GM23248 (cell line): ENCODE measurements around the gene COX19. TPM values are rescaled to one million over a fixed set of nuclear protein-coding genes. Genes with fewer than 3 reads are reported as not detected.

ENCODE experiments used
- DNase-seq: peaks from one replicate; pipeline ENCODE4 v3.0.0-alpha.2; 2015
- H2AFZ ChIP-seq: fragments of 200-600 bp; sonication (generic); 2 replicates; pipeline ENCODE4 v1.6.1; 2016; ENCODE audit warnings: antibody characterized with exemption
- H3F3A ChIP-seq: fragments of 200-600 bp; sonication (generic); 2 replicates; pipeline ENCODE4 v1.6.1; 2016; ENCODE audit warnings: mild to moderate bottlenecking, antibody characterized with exemption, mixed run types; ENCODE audit not compliant: insufficient read depth
- H3K27ac ChIP-seq: fragments of 200-600 bp; sonication (generic); 2 replicates; pipeline ENCODE4 v1.5.1; 2016; ENCODE audit warnings: mild to moderate bottlenecking
- H3K27me3 ChIP-seq: fragments of 200-600 bp; sonication (generic); replicated peaks from 2 replicates; pipeline ENCODE4 v1.6.1; 2016; ENCODE audit warnings: mild to moderate bottlenecking; ENCODE audit not compliant: insufficient read depth
- H3K36me3 ChIP-seq: fragments of 200-600 bp; sonication (generic); 2 replicates; pipeline ENCODE4 v1.6.1; 2016; ENCODE audit warnings: low read depth, mild to moderate bottlenecking
- H3K4me1 ChIP-seq: fragments of 200-600 bp; sonication (generic); 2 replicates; pipeline ENCODE4 v1.6.1; 2016; ENCODE audit warnings: mild to moderate bottlenecking; ENCODE audit not compliant: insufficient read depth
- H3K4me2 ChIP-seq: fragments of 200-600 bp; sonication (generic); one replicate; pipeline ENCODE4 v1.6.1; 2016; ENCODE audit warnings: mild to moderate bottlenecking; ENCODE audit not compliant: unreplicated experiment
- H3K4me3 ChIP-seq: fragments of 200-600 bp; sonication (generic); 2 replicates; pipeline ENCODE4 v1.5.1; 2016; ENCODE audit warnings: mild to moderate bottlenecking
- H3K79me2 ChIP-seq: fragments of 200-600 bp; sonication (generic); 2 replicates; pipeline ENCODE4 v1.6.1; 2016; ENCODE audit warnings: mild to moderate bottlenecking; ENCODE audit not compliant: insufficient read depth
- H3K9ac ChIP-seq: fragments of 200-600 bp; sonication (generic); 2 replicates; pipeline ENCODE4 v1.6.1; 2016; ENCODE audit warnings: mild to moderate bottlenecking
- H3K9me2 ChIP-seq: fragments of 200-600 bp; sonication (generic); 2 replicates; pipeline ENCODE4 v1.6.1; 2016; ENCODE audit warnings: mixed run types, mild to moderate bottlenecking, moderate library complexity; ENCODE audit not compliant: insufficient read depth
- H3K9me3 ChIP-seq: fragments of 200-600 bp; sonication (generic); one replicate; pipeline ENCODE4 v1.6.1; 2017; ENCODE audit warnings: low read depth
- H4K20me1 ChIP-seq: fragments of 200-600 bp; sonication (generic); 2 replicates; pipeline ENCODE4 v1.6.0; 2016; ENCODE audit not compliant: insufficient read depth
- EZH2 ChIP-seq: fragments of 200-600 bp; sonication (generic); IDR thresholded peaks from 2 replicates; pipeline ENCODE4 v1.6.1; 2018; ENCODE audit warnings: antibody characterized with exemption, mild to moderate bottlenecking; ENCODE audit not compliant: insufficient read depth, poor library complexity, severe bottlenecking
- EZH2phosphoT487 ChIP-seq: fragments of 200-600 bp; sonication (generic); IDR thresholded peaks from 2 replicates; pipeline ENCODE4 v1.6.1; 2018; ENCODE audit warnings: antibody characterized with exemption, moderate library complexity, mild to moderate bottlenecking, low read depth; ENCODE audit not compliant: insufficient read depth
- WGBS, 2 experiments: methylation state at CpG; one replicate each; pipeline ENCODE4 v1.1.6; 2015 to 2017; ENCODE audit warnings: low lambda C conversion rate in 2 of 2, low coverage in 1 of 2; ENCODE audit errors: missing lambda C conversion rate in 2 of 2; 5-methylcytosine and 5-hydroxymethylcytosine counted together
- in situ Hi-C: fragments of 300-500 bp; cut with MboI; formaldehyde crosslinking; loops from 2 replicates; pipeline ENCODE4 v1.15.0; 2020
- polyA plus RNA-seq: library from polyadenylated mRNA; unstranded; fragments of >200 nt; fragmentation: Nextera tagmentation; extraction: Ambion mirVana; gene quantifications from 2 replicates; pipeline ENCODE4 v1.2.1, GENCODE V29; 2016
- total RNA-seq: library from RNA; depleted of rRNA; stranded (reverse); fragments of >200 nt; shearing (Covaris generic); gene quantifications from 2 replicates; pipeline ENCODE4 v1.2.3, GENCODE V29; 2014

COX19 gene
- total and polyA plus RNA-seq, 2 experiments from 2014 or later = 5.5 to 9.9 TPM

- Histone ChIP-seq H3K4me3 (no peak overlapping the region), H3K9me2 (no peaks in the 10 kb centered on the region), H3K27me3 (no peaks in the 10 kb centered on the region), H3K4me2 (no peak overlapping the region), H3K79me2 (peaks cover 43% of the 10 kb centered on the region), H3K27ac (no peak overlapping the region), H3F3A (no peaks in the 10 kb centered on the region), H3K36me3 (no peaks in the 10 kb centered on the region), H4K20me1 (no peaks in the 10 kb centered on the region), H3K9me3 (no peaks in the 10 kb centered on the region), H3K9ac (no peak overlapping the region), H2AFZ (no peak overlapping the region), H3K4me1 (no peaks in the 10 kb centered on the region)
- in situ Hi-C loops = no loop called here
- TF ChIP-seq EZH2phosphoT487 (no peak), EZH2 (no peak)
- DNase-seq = no peak
- 95 to 97% methylated on average over 18 to 23 of the region's 25 CpGs for WGBS, 2 experiments
These were observed 46.6 kb upstream of the COX19 start for GRCh38 chr7:1021931-1022330.

GRCh38 chr7:1021366-1021765 lies 46.0 kb upstream of the COX19 start:
- H3K9me2 ChIP-seq = no peaks in the 10 kb centered on the region
- H4K20me1 ChIP-seq = no peaks in the 10 kb centered on the region
- H3K4me2 ChIP-seq = no peak overlapping the region
- DNase-seq = no peak
- in situ Hi-C loops = no loop called here
- no peaks in the 10 kb centered on the region for H3K4me1 ChIP-seq
- TF ChIP-seq EZH2 (no peak), EZH2phosphoT487 (no peak)
- no peak overlapping the region for H3K9ac ChIP-seq
- no peaks in the 10 kb centered on the region for H3K36me3 ChIP-seq
- peaks cover 38% of the 10 kb centered on the region for H3K79me2 ChIP-seq
- H3F3A ChIP-seq = no peaks in the 10 kb centered on the region
- H3K9me3 ChIP-seq = no peaks in the 10 kb centered on the region
- H3K27ac ChIP-seq = no peak overlapping the region
- no peaks in the 10 kb centered on the region for H3K27me3 ChIP-seq
- H2AFZ ChIP-seq = no peak overlapping the region
- 94 to 98% methylated on average over 7 of the region's 7 CpGs for WGBS, 2 experiments
- H3K4me3 ChIP-seq = no peak overlapping the region

GRCh38 chr7:1020849-1021251 lies 45.5 kb upstream of the COX19 start:
- no peak overlapping the region for H3K27ac ChIP-seq
- H3K79me2 ChIP-seq = peaks cover 33% of the 10 kb centered on the region
- H3K9me2 ChIP-seq = no peaks in the 10 kb centered on the region
- in situ Hi-C loops = no loop called here
- TF ChIP-seq EZH2phosphoT487 = no peak
- TF ChIP-seq EZH2 = no peak
- no peaks in the 10 kb centered on the region for H3K4me1 ChIP-seq
- H3K27me3 ChIP-seq = no peaks in the 10 kb centered on the region
- DNase-seq = no peak
- no peaks in the 10 kb centered on the region for H4K20me1 ChIP-seq
- no peak overlapping the region for H3K4me2 ChIP-seq
- no peaks in the 10 kb centered on the region for H3F3A ChIP-seq
- H3K9ac ChIP-seq = no peak overlapping the region
- no peak overlapping the region for H2AFZ ChIP-seq
- no peak overlapping the region for H3K4me3 ChIP-seq
- H3K9me3 ChIP-seq = no peaks in the 10 kb centered on the region
- no peaks in the 10 kb centered on the region for H3K36me3 ChIP-seq
- WGBS, 2 experiments = 80% methylated on average over 7 of the region's 7 CpGs

GRCh38 chr7:1019789-1020610 lies 44.7 kb upstream of the COX19 start:
- no peaks in the 10 kb centered on the region for H3K27me3 ChIP-seq
- H3F3A ChIP-seq = no peaks in the 10 kb centered on the region
- in situ Hi-C loops = no loop called here
- 92 to 96% methylated on average over 29 to 40 of the region's 42 CpGs for WGBS, 2 experiments
- TF ChIP-seq EZH2 (no peak), EZH2phosphoT487 (no peak)
- no peak overlapping the region for H2AFZ ChIP-seq
- no peaks in the 10 kb centered on the region for H3K9me2 ChIP-seq
- no peak for DNase-seq
- H3K4me3 ChIP-seq = no peak overlapping the region
- peaks cover 28% of the 10 kb centered on the region for H3K79me2 ChIP-seq
- H3K36me3 ChIP-seq = no peaks in the 10 kb centered on the region
- no peaks in the 10 kb centered on the region for H4K20me1 ChIP-seq
- no peaks in the 10 kb centered on the region for H3K9me3 ChIP-seq
- H3K4me2 ChIP-seq = no peak overlapping the region
- H3K27ac ChIP-seq = no peak overlapping the region
- H3K9ac ChIP-seq = no peak overlapping the region
- H3K4me1 ChIP-seq = no peaks in the 10 kb centered on the region
